HG03064 (cell line): Measurements from ENCODE around the gene PRUNE2.
A peak's percentile ranks its signal among the peaks of the same experiment; 100 is the strongest.
"Not testable (repeated sequence)": the region's sequence is repeated elsewhere in the genome, so short reads cannot be mapped to it uniquely, and the experiment has no call there.

Source experiments
- ATAC-seq: cut with Tn5 transposase; IDR thresholded peaks from one replicate; pipeline ENCODE4 v1.9.1; 2021; ENCODE audit warnings: low read depth; ENCODE audit not compliant: unreplicated experiment

Gene PRUNE2

DNA sequence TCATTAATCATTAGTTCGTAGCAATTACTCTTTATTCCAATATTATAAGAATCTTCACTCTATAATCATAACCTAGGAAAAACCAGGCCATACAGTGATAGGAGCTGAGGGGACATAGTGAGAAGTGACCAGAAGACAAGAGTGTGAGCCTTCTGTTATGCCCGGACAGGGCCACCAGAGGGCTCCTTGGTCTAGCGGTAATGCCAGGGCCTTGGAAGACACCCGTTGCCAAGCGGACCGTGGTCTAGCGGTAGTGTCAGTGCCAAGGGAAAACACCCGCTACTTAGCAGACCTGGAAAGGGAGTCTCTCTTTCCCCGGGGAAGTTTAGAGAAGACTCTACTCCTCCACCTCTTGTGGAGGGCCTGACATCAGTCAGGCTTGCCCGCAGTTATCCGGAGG lies 239.9 kb downstream of the PRUNE2 start:
- ATAC-seq = not testable (repeated sequence)

- no peak for ATAC-seq
Measured at GRCh38 chr9:76665458-76665857, 240.5 kb downstream of the PRUNE2 start.

DNA sequence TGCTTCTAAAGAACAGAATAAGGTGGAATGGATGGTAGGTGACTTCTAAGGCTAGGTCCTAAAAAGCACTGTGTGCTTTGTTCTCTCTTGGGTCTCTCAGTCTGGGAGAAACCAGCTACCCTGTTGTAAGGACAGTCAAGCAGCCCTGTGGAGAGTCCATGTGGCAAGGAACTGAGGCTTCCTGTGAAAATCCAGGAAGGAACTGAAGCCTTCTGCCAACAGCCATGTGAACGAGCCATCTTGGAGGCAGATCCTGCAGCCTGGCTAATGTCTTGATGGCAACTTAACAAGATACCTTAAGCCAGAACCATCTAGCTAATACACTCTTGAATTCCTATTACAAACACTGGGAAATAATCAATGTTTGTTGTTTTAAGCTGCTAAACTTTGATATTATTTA lies 241.8 kb downstream of the PRUNE2 start:
- ATAC-seq = no peak

GRCh38 chr9:76662476-76663281 lies 243.2 kb downstream of the PRUNE2 start:
- ATAC-seq = no peak

DNA sequence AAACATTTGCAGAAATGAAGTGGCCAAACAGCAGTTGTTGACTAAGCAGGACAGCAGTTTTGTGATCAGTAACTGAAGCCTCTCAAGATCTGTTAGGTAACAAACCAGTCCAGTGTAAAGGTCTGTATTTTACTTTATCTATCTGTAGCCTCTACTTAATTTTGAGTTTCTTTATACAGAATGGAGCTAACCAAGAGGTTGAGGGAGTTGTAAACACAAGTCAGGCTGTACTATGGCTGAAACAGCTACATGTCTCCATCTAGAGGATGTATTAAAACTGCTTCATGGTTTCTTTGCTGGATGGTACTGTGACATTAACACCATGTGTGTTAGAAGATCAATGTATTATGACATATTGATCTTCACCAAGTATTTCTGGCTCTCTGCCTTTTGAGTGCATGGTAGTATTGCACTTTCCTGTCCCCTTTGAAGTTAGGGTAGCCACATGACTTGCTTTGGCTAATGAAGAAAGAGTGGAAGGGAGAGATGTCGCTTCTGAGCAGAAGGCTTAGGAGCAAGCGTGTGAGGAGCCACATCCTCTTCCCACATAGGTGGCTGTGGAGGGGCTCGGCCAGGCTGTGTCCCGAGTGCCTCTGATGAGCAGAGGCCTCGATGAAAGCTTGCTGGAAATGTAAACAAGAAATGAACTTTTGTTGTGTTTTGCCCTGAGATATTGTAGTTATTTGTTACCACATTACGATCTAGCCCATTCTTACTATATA lies 247.2 kb downstream of the PRUNE2 start:
- peak; percentile 83 for ATAC-seq

- ATAC-seq = no peak
Measured at GRCh38 chr9:76657265-76657664, 248.6 kb downstream of the PRUNE2 start.

GRCh38 chr9:76655971-76656370 lies 249.9 kb downstream of the PRUNE2 start:
- ATAC-seq = no peak

DNA sequence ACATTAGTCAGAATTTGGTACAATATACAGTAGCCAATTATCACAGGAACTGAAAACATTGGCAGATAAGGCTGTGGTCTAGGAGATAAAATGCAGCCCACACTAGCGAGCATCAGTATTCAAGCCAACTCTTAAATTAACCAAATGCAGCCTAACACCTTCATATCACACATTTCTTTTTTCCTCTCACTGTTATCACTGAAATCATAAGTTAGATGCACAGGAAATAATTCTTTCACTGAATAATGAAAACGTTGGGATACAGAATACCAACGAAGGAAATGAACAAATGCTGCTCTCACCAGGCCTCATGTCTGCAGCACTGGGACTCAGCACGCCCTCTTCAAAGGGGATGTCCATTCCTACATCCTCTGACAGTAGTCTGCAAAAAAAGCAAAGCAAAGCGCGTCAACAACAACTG lies 250.8 kb downstream of the PRUNE2 start:
- ATAC-seq = no peak

GRCh38 chr9:76654575-76654974 lies 251.3 kb downstream of the PRUNE2 start:
- no peak for ATAC-seq

GRCh38 chr9:76654051-76654461 lies 251.9 kb downstream of the PRUNE2 start:
- no peak for ATAC-seq

DNA sequence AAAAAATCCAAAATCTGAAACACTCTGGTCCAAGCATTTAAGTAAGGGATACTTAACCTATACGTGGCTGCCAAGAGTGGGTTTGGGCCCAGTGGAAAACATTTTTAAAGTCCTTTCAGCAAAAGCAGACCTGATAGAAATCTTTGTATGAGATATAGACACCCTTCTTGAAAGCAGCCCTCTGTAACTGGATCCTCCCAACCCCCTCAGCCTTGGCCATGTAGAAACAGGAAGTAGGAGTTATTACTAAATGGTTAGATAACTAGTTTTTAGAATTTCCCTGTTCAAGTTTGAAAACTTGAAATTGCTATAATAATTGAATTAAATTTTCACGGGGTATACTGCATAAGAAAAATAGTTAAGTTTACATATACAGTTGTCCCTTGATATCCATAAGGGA lies 253.0 kb downstream of the PRUNE2 start:
- no peak for ATAC-seq

- ATAC-seq = no peak
Measured at GRCh38 chr9:76651119-76651705, 254.7 kb downstream of the PRUNE2 start.

DNA sequence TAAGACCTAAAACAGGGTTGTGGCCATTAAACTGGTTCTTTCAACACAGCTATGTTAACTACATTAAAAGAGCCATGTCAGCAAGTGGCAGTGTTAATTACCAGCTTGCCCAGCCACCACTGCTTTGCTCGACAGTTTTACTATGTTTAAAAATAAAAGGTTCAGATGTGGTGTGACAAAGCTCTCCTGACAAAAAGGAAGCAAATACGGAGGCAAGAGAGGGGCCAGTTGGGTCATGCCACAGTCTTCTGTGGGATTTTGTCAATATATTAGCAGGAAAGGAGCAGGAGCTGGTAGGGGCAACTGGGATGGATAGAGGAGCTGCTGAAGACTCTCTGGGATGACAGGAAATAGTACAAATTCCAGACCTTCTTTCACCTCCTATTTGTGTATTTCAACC lies 255.2 kb downstream of the PRUNE2 start:
- ATAC-seq = no peak

DNA sequence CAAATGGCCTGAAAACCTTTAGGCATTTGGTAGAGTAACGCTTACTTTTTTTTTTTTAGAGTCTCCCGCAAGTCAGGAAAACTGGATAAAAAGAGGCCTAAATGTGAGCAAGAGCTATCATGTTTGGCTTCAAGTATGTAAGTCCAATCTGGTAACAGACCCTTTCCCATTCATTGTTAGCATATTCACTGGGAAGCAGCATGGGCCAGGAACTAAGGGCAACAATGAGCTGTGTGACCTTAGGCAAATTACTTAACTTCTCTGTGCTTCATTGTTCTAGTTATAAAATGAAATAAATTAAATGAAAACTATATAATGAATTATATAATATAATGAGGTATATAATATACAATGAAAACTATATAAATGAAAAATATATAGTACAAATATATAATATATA lies 256.0 kb downstream of the PRUNE2 start:
- no peak for ATAC-seq

GRCh38 chr9:76646249-76646648 lies 259.7 kb downstream of the PRUNE2 start:
- ATAC-seq = no peak

DNA sequence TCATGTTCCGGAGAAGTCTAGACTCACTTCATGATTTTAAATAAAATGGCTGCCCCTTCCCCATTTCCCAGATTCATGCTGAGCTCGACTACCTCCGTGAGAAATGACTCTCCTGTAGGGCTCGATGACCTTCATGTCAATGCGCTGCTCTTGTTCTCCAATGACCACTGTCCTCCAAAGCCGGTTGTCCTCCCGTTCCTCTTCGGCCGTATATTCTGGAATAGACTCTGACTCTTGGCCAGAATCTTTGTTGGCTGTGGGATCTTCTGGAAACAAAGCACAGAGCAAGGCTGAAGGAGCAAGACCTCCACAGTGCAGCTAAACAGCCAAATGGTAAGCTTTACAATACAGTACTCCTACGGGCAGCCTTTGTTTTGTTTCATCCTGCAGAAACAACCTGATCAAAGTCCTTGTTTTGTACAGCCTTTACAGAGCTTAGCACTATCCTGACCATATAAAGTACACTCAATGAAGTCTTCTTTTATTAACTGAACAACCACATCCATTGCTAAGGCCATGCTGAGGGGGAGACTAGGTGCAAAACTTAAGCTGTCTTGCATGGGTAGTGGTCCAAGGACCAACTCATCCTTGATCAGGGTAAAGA lies 261.2 kb downstream of the PRUNE2 start:
- ATAC-seq = no peak

- ATAC-seq = no peak
Measured at GRCh38 chr9:76644171-76644570, 261.7 kb downstream of the PRUNE2 start.

- peak; percentile 99 for ATAC-seq
Measured at GRCh38 chr9:76643399-76644117, 262.4 kb downstream of the PRUNE2 start.

- no peak for ATAC-seq
Measured at GRCh38 chr9:76642701-76643209, 263.2 kb downstream of the PRUNE2 start.

DNA sequence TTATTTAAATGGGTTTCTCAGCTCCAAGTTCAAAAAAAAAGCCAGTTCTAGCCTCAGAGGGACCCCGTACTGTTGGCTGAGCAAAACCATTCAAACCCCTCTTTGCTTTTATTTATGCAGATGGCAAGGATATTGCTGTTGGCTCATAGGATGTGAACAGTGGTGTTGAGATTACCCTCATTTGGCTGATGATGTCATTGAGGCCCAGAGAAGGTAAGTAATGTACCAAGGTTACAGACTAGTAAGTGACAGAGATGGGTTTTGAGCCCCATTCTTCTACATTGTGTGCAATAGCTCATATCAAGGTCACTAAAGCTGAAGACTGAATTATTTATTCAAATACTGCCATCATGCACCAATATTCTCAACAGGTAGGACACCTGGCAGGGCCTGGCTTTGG lies 263.8 kb downstream of the PRUNE2 start:
- ATAC-seq = no peak
